K562 (cell line): ENCODE measurements around the gene SMAD5. TPM values are rescaled to one million over a fixed set of nuclear protein-coding genes. Genes with fewer than 3 reads are reported as not detected.

ENCODE experiments used
- ATAC-seq: fragments of 200-7000 bp; cut with Tn5 transposase; 3 replicates; pipeline ENCODE4 v1.9.1; 2020; ENCODE audit warnings: moderate library complexity
- BruUV-seq: library from RNA; stranded (reverse); fragments of 400-500 nt; replicated peaks from 2 replicates; lab custom pipeline; 2021; lab: Mats Ljungman, UMichigan
- CTCF ChIA-PET: fragments of 300-600 bp; formaldehyde crosslinking; extraction: SDS; loops from one replicate; lab custom pipeline; 2021; ENCODE audit warnings: low intra/inter-chr PET ratio; lab: Yijun Ruan, JAX
- POLR2A ChIA-PET: fragments of 300-600, 350-650 bp; sonication (Branson Sonifier 250); formaldehyde crosslinking; extraction: SDS; loops from one replicate; lab custom pipeline; 2021; ENCODE audit warnings: antibody characterized with exemption, inconsistent platforms; lab: Yijun Ruan, JAX
- DNase-seq, 4 experiments: peaks; one replicate each; pipeline versions ENCODE4 v3.0.0 to v3.0.0-alpha.2; 2011 to 2018; ENCODE audit warnings: low spot score in 3 of 4, mixed read lengths in 3 of 4; ENCODE audit errors: extremely low read depth in 1 of 4
- FAIRE-seq: peaks from 2 replicates; lab custom pipeline; 2011; peaks lifted over from hg19 to GRCh38; lab: Jason Lieb, UNC
- H2AFZ ChIP-seq: 2 replicates; pipeline ENCODE4 v1.6.0; 2011; ENCODE audit warnings: low read depth, low read length, control low read depth, inconsistent platforms
- H3K27ac ChIP-seq: fragments of 200-600 bp; 3 replicates; pipeline ENCODE4 v1.8.0; 2011; ENCODE audit warnings: low read depth, mild to moderate bottlenecking, control low read depth, inconsistent platforms, low read length, moderate library complexity, mixed read lengths; ENCODE audit errors: extremely low read depth
- H3K27me3 ChIP-seq, 2 experiments: fragments of 300-600 bp in 1 of 2; 2 replicates in 1 of 2; 3 replicates in 1 of 2; pipeline versions ENCODE4 v1.6.0 to v1.8.0; 2011; ENCODE audit warnings: inconsistent platforms in 2 of 2, low read length in 2 of 2, mild to moderate bottlenecking in 1 of 2, mixed read lengths in 1 of 2, moderate library complexity in 1 of 2; ENCODE audit not compliant: control insufficient read depth in 2 of 2, insufficient read depth in 2 of 2
- H3K36me3 ChIP-seq: fragments of 300-600 bp; 3 replicates; pipeline ENCODE4 v1.8.0; 2011; ENCODE audit warnings: mild to moderate bottlenecking, low read length, inconsistent platforms; ENCODE audit not compliant: control insufficient read depth, insufficient read depth
- H3K4me1 ChIP-seq, 2 experiments: fragments of 200-600 bp in 1 of 2; replicated peaks in 1 of 2; 2 replicates in 1 of 2; 3 replicates in 1 of 2; pipeline versions ENCODE4 v1.5.1 to v1.8.0; 2011; ENCODE audit warnings: inconsistent platforms in 2 of 2, low read length in 2 of 2, mild to moderate bottlenecking in 1 of 2, mixed read lengths in 1 of 2, moderate library complexity in 1 of 2; ENCODE audit not compliant: control insufficient read depth in 2 of 2, insufficient read depth in 2 of 2
- H3K4me2 ChIP-seq: 2 replicates; pipeline ENCODE4 v1.6.1; 2011; ENCODE audit warnings: low read length, control low read depth, inconsistent platforms, mixed read lengths; ENCODE audit not compliant: insufficient read depth
- H3K4me3 ChIP-seq: fragments of 200-600 bp; sonication (generic), shearing (Covaris generic); 2 replicates; pipeline ENCODE4 v1.5.1; 2016; ENCODE audit warnings: control low read depth, inconsistent platforms
- H3K79me2 ChIP-seq: fragments of 200-600 bp; 3 replicates; pipeline ENCODE4 v1.8.0; 2011; ENCODE audit warnings: low read length, inconsistent platforms; ENCODE audit not compliant: control insufficient read depth, insufficient read depth
- H3K9ac ChIP-seq, 2 experiments: 2 replicates each; pipeline versions ENCODE4 v1.6.0 to v1.6.1; 2011; ENCODE audit warnings: low read depth in 2 of 2, low read length in 2 of 2, control low read depth in 1 of 2, inconsistent platforms in 1 of 2, mild to moderate bottlenecking in 1 of 2, mixed read lengths in 1 of 2; ENCODE audit not compliant: insufficient read depth in 1 of 2
- H3K9me1 ChIP-seq: one replicate; pipeline ENCODE4 v1.6.0; 2011; ENCODE audit warnings: inconsistent platforms, mild to moderate bottlenecking, low read length, moderate library complexity; ENCODE audit not compliant: control insufficient read depth, insufficient read depth
- H3K9me3 ChIP-seq: replicated peaks from 2 replicates; pipeline ENCODE4 v1.5.1; 2011; ENCODE audit warnings: low read depth, low read length, inconsistent platforms; ENCODE audit not compliant: control insufficient read depth, insufficient read depth
- H4K20me1 ChIP-seq: replicated peaks from 2 replicates; pipeline ENCODE4 v1.6.1; 2011; ENCODE audit warnings: low read length, inconsistent platforms, mixed read lengths; ENCODE audit not compliant: control insufficient read depth, insufficient read depth
- DMBX1 ChIP-seq: fragments of 250-450 bp; sonication (Bioruptor Pico); IDR thresholded peaks from 2 replicates; pipeline ENCODE4 v1.8.0; 2022; ENCODE audit warnings: inconsistent platforms, mild to moderate bottlenecking, moderate library complexity, borderline replicate concordance
- FOXA3 ChIP-seq, 2 experiments: fragments of 450-650 bp in 1 of 2; sonication (generic) in 1 of 2; formaldehyde crosslinking; IDR thresholded peaks in 1 of 2; conservative IDR thresholded peaks in 1 of 2; 2 replicates each; pipeline versions ENCODE4 v1.4.0 to v1.8.0; 2020 to 2022; ENCODE audit warnings: mild to moderate bottlenecking in 2 of 2, missing genetic modification reagents in 1 of 2
- FUS ChIP-seq: fragments of 200-400 bp; formaldehyde crosslinking; optimal IDR thresholded peaks from 2 replicates; pipeline ENCODE3; 2017; ENCODE audit warnings: low read depth, low read length
- KAT2B ChIP-seq: IDR thresholded peaks from one replicate; pipeline ENCODE4 v1.6.1; 2012; ENCODE audit warnings: low read depth, mild to moderate bottlenecking, control low read depth, inconsistent platforms, low read length, moderate library complexity
- SMC3 ChIP-seq: conservative IDR thresholded peaks from 2 replicates; pipeline ENCODE4 v1.6.1; 2011; ENCODE audit warnings: low read depth, low read length, improper control_type of control experiment; ENCODE audit not compliant: insufficient read depth
- SNRNP70 ChIP-seq: fragments of 200-400 bp; formaldehyde crosslinking; optimal IDR thresholded peaks from 2 replicates; pipeline ENCODE3; 2017; ENCODE audit warnings: low read depth, low read length
- SRSF1 ChIP-seq: fragments of 200-400 bp; formaldehyde crosslinking; IDR thresholded peaks from 2 replicates; pipeline ENCODE4 v1.6.1; 2017; ENCODE audit warnings: mild to moderate bottlenecking, low read depth, low read length, moderate library complexity
- ZEB2 ChIP-seq: fragments of 450-650 bp; IDR thresholded peaks from 2 replicates; pipeline ENCODE4 v1.6.1; 2016
- ZKSCAN1 ChIP-seq: fragments of 150-350 bp; IDR thresholded peaks from 2 replicates; pipeline ENCODE4 v1.6.1; 2016; ENCODE audit warnings: low read depth, low read length
- ZNF445 ChIP-seq: fragments of 250-450 bp; sonication (Bioruptor Pico); IDR thresholded peaks from 2 replicates; pipeline ENCODE4 v1.4.0; 2020; ENCODE audit warnings: low read depth, mild to moderate bottlenecking, moderate library complexity
- ZNF592 ChIP-seq: fragments of 450-650 bp; IDR thresholded peaks from 2 replicates; pipeline ENCODE4 v1.6.1; 2017; ENCODE audit warnings: antibody characterized with exemption, mild to moderate bottlenecking
- ZNF79 ChIP-seq: fragments of 250-450 bp; sonication (Bioruptor Pico); IDR thresholded peaks from 2 replicates; pipeline ENCODE4 v1.4.0; 2020; ENCODE audit warnings: low read depth, mild to moderate bottlenecking, moderate library complexity
- ZSCAN32 ChIP-seq: fragments of 450-650 bp; formaldehyde crosslinking; IDR thresholded peaks from 2 replicates; pipeline ENCODE4 v1.4.0; 2020; ENCODE audit warnings: mild to moderate bottlenecking, moderate library complexity
- WGBS: fragments of 100-300 bp; shearing (Covaris generic); methylation state at CpG from one replicate; pipeline ENCODE4 v1.1.6; 2016; ENCODE audit warnings: low coverage, mixed read lengths; ENCODE audit not compliant: insufficient coverage; ENCODE audit errors: missing lambda C conversion rate; 5-methylcytosine and 5-hydroxymethylcytosine counted together
- in situ Hi-C: fragments of 300-500 bp; cut with MboI; formaldehyde crosslinking; loops from 4 replicates; pipeline ENCODE4 v1.15.0; 2018; ENCODE audit warnings: inconsistent platforms, mixed read lengths
- intact Hi-C: fragments of 100-400 bp; cut with micrococcal nuclease; formaldehyde crosslinking; loops from 2 replicates; pipeline ENCODE4 v1.14.2; 2022
- polyA plus RNA-seq, 8 experiments: library from polyadenylated mRNA; depleted of rRNA in 4 of 8; stranded (reverse) in 5 of 8; unstranded in 3 of 8; fragments of >200 nt; fragmentation: Nextera tagmentation in 2 of 8; fragmentation: Illumina TruSeq in 1 of 8; extraction: Ambion mirVana in 2 of 8; extraction: Trizol in 1 of 8; gene quantifications; 2 replicates each; pipeline versions ENCODE4 v1.2.1 to v1.2.3, GENCODE V29; 2011 to 2014; ENCODE audit warnings: inconsistent platforms in 1 of 8, missing spikeins in 1 of 8
- total RNA-seq, 7 experiments: library from RNA; depleted of rRNA in 6 of 7; stranded (reverse); fragments of >200 nt in 6 of 7; fragmentation: Illumina TruSeq in 2 of 7; extraction: Trizol in 2 of 7; gene quantifications; 2 replicates each; pipeline versions ENCODE4 v1.2.1 to v1.2.3, GENCODE V29; 2011 to 2021; ENCODE audit warnings: low replicate concordance in 1 of 7
- TF ChIP-seq, protein P1 (sequence below): fragments of 250-450 bp; sonication (Bioruptor Pico); IDR thresholded peaks from 2 replicates; pipeline ENCODE4 v1.8.0; 2021; ENCODE audit warnings: mild to moderate bottlenecking, moderate library complexity
- TF ChIP-seq, protein P2 (sequence below): fragments of 450-650 bp; IDR thresholded peaks from 2 replicates; pipeline ENCODE4 v1.6.1; 2016; ENCODE audit warnings: mild to moderate bottlenecking

Gene SMAD5
- total and polyA plus RNA-seq, 9 of the 15 experiments (the other 6 are each of a cell fraction or from before 2014, with no cell fraction given), result 12.4 to 53.9 (median 20.3) TPM

DNA sequence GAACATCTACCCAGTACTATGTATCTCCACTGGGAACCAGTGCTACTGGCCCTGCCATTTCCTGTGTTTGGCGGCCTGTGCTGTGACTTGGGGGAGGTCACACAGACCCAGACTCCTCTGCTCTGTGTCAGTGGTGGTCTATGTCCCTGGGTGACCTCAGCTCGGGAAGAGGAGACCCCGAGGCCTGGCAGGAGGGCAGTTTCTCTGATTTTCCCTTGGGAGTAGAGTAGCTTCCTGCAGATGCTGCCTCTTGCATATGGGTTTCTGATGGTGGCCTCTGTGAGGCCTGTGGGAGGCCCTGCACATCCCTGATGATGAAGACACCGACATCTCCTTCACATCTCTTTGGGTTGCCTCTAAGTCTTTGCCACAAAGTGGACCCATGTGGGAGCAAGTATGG is 73.3 kb downstream of the SMAD5 start:
- BruUV-seq, result no TSS peak
- H3K4me1 ChIP-seq, result no peaks in the 10 kb centered on the region; a peak in 1 of 5 replicates
- peaks cover 6% of the 10 kb centered on the region; the same call in 1 of the 2 replicates for H4K20me1 ChIP-seq
- FAIRE-seq, result no peak
- H3K4me2 ChIP-seq, result no peak overlapping the region
- intact Hi-C loops (no loop called here), in situ Hi-C loops (loop anchor here (10.0 kb wide), 1 partner anchor 251 kb away; the partner anchor contains the start of gene LECT2)
- H3K9ac ChIP-seq, result no peak overlapping the region
- ChIA-PET CTCF (no interaction called here), POLR2A (no interaction called here)
- DNase-seq, result no peak
- H3K9me1 ChIP-seq, result no peaks in the 10 kb centered on the region
- H3K36me3 ChIP-seq, result no peaks in the 10 kb centered on the region
- no peaks in the 10 kb centered on the region for H3K9me3 ChIP-seq
- no peaks in the 10 kb centered on the region for H3K79me2 ChIP-seq
- no peak overlapping the region for H2AFZ ChIP-seq
- H3K4me3 ChIP-seq, result no peak overlapping the region
- ATAC-seq, result no peak
- no peak overlapping the region for H3K27ac ChIP-seq
- WGBS, result 0% methylated on average over 4 of the region's 4 CpGs
- peaks cover 12 to 60% of the 10 kb centered on the region in 2 experiments; a peak in 4 of 5 replicates for H3K27me3 ChIP-seq
- TF ChIP-seq ZSCAN32 (CRISPR knock-in tag) (no peak), ZNF592 (no peak), SMC3 (no peak), SNRNP70 (no peak), FOXA3 (CRISPR knock-in tag; conservative IDR thresholded peaks at IDR 0.05 in 1 of 2, IDR thresholded peaks at IDR 0.05 in 1 of 2) (no peak), SRSF1 (no peak), ZEB2 (no peak), FUS (no peak), ZNF445 (CRISPR knock-in tag) (no peak), ZNF79 (CRISPR knock-in tag) (no peak), ZKSCAN1 (no peak), DMBX1 (CRISPR knock-in tag) (no peak), KAT2B (no peak)
- TF ChIP-seq, protein P1, sequence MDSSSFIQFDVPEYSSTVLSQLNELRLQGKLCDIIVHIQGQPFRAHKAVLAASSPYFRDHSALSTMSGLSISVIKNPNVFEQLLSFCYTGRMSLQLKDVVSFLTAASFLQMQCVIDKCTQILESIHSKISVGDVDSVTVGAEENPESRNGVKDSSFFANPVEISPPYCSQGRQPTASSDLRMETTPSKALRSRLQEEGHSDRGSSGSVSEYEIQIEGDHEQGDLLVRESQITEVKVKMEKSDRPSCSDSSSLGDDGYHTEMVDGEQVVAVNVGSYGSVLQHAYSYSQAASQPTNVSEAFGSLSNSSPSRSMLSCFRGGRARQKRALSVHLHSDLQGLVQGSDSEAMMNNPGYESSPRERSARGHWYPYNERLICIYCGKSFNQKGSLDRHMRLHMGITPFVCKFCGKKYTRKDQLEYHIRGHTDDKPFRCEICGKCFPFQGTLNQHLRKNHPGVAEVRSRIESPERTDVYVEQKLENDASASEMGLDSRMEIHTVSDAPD (CRISPR knock-in tag), result no peak
- TF ChIP-seq, protein P2, sequence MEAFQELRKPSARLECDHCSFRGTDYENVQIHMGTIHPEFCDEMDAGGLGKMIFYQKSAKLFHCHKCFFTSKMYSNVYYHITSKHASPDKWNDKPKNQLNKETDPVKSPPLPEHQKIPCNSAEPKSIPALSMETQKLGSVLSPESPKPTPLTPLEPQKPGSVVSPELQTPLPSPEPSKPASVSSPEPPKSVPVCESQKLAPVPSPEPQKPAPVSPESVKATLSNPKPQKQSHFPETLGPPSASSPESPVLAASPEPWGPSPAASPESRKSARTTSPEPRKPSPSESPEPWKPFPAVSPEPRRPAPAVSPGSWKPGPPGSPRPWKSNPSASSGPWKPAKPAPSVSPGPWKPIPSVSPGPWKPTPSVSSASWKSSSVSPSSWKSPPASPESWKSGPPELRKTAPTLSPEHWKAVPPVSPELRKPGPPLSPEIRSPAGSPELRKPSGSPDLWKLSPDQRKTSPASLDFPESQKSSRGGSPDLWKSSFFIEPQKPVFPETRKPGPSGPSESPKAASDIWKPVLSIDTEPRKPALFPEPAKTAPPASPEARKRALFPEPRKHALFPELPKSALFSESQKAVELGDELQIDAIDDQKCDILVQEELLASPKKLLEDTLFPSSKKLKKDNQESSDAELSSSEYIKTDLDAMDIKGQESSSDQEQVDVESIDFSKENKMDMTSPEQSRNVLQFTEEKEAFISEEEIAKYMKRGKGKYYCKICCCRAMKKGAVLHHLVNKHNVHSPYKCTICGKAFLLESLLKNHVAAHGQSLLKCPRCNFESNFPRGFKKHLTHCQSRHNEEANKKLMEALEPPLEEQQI, result no peak
